GM12873 (cell line): ENCODE results near the gene BMP6.

ENCODE experiments used
- TF ChIP-seq, protein P1 (sequence below): IDR thresholded peaks from 2 replicates; pipeline ENCODE4 v1.5.1; 2012; ENCODE audit warnings: low read depth, mild to moderate bottlenecking, moderate library complexity, low read length, control low read depth; ENCODE audit not compliant: insufficient read depth; ENCODE audit errors: missing control alignments

BMP6 gene

DNA sequence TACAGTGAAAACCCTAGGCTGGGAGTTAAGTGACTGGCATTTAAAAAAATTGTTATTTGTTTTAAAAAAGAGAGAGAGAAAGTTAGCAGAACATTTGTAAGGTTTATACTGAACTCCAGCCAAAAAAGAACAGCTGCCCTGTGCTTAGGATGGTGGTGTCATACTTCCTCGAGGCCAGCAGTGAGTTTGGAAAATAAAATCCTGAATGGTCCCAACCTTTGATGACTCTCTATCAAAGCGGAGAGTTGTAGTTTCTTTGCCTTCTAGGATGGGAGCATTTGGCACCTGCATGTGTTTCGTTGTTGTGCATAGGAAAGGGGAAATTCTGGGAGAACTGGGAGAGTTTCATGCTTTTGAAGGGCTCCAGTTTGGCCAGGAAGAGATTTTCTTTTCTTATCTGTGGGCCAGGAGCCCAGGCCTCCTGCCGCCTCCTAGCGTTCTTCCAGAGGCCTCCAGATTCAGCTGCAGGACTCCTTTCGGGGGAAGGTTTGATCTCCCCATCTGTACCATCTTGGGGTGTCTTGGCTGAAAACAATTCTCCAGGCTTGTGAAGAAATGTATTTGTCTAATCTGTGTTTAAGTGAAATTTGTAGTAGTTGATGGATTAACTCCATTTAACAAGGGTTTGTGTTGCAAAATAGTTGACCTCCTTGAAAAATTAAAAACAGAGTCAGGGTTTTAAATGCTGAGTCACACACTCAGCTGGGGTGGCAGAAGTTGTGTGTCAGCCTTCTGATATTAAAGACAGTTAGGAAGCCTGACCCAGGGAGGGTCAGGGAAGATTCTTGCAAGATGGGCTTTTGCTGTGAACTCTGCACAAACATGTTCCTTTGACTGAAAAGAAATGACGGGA, 121.3 kb downstream of the BMP6 start:
- TF ChIP-seq, protein P1, sequence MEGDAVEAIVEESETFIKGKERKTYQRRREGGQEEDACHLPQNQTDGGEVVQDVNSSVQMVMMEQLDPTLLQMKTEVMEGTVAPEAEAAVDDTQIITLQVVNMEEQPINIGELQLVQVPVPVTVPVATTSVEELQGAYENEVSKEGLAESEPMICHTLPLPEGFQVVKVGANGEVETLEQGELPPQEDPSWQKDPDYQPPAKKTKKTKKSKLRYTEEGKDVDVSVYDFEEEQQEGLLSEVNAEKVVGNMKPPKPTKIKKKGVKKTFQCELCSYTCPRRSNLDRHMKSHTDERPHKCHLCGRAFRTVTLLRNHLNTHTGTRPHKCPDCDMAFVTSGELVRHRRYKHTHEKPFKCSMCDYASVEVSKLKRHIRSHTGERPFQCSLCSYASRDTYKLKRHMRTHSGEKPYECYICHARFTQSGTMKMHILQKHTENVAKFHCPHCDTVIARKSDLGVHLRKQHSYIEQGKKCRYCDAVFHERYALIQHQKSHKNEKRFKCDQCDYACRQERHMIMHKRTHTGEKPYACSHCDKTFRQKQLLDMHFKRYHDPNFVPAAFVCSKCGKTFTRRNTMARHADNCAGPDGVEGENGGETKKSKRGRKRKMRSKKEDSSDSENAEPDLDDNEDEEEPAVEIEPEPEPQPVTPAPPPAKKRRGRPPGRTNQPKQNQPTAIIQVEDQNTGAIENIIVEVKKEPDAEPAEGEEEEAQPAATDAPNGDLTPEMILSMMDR: no peak

DNA sequence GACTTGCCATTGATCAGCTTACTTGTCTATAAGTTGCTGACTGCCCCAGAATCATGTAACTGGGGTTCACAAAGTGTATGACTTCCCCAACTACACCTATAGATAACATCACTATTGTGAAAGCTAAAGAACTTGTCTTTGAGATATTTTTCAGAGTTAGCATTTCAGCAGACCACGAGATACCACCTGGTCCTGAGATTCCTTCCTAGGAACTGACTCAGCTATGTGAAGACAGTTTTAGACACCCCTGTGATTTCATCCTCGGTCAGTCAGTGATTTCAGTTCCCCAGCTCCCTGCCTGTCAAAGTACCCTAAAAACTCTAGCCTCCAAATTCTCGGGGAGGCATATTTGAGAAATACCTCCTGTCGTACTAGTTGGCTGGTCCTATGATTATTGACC, 122.3 kb downstream of the BMP6 start:
- TF ChIP-seq, protein P1: no peak

DNA sequence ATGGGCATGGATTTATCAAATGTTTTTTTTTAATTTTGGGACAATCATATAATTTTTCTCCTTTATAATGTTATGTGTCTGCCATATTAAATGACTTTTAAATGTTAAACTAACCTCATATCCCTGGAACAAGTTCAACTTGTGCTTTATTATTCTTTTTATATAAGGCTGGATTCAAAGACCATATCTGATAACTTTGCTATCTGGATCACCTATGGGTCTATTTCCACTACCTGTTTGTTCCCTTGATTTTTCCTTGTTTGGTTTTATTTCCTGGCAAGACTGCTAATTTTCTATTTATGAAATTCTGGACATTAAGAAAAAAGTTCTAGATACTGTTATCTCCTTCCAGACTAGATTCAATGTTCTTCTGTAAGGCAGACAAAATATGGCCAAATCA, 125.9 kb downstream of the BMP6 start:
- TF ChIP-seq, protein P1: no peak

DNA sequence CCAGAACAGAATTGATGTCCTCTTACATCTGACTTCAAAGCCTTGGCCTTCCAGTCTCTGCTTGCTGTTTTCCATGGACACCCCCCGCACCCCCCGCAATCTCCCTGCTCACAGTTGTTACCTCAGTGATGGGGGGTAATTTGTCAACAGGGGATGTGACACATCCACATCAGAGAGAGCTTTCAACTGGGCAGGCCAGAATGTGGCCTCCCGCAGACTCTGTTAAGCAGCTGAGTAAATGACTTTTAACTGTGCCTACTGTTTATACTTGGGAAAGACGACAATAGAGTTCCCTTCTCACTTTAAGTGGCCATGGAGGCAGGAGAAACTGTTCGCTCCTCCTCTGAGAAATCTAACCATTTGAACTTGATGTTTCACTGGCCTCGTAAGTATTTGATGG, 133.7 kb downstream of the BMP6 start:
- TF ChIP-seq, protein P1: no peak

DNA sequence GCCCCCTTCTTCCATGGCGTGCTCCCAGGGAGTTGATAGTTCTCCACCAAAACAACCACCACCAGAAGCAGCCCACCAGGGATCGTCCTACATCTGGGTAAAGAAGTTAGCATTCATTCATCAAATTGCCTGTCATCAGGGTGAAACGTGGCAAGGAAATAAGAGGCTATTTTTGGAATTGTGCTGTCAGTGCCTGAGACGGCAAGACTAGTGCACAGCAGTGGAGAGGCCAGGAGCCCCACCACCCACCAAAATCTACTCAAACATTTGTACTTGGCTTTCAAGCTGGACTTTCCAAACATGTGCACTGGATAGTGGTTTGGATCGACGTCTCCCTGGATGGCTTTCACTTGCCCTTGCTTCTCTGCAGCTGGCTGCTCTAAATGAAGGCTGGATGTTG, 139.9 kb downstream of the BMP6 start:
- TF ChIP-seq, protein P1: no peak

DNA sequence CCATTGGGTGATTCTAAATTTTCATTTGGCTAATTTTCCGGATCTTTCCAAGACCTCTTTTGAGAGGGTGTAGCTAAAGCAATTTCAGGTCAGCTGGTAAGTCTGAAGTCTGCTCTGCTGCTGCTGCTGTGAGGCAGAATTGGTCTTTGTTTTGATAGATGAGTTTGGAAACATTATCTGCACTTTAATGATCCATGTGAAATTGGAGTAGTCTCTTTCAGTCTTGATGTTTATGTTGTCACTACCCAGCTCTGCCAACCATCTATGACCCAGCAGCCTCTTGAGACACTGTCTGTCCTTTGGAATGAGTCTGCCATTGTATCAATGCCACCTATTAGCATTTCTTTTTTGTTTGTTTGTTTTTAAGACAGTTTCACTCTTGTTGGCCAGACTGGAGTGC, 140.6 kb downstream of the BMP6 start:
- TF ChIP-seq, protein P1: no peak

DNA sequence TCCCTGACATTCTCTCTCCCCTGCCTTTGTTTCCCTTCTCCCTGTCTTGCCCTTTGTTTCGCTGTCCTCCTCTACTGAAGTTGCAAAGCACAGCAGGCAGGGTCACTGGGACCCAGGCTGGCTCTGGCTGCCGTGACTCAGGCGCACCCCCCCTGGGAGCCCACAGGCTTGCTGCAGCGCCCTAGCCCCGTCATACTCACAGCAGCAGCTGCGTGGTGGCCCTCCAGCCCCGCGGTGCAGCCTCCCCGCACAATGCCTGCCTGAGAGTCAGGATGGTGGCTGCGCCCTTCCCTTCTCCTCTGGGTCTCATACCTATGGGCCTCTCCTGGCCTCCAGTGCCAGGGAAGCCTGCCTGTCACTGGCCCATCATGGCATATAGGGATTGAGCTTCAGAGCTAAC, 143.0 kb downstream of the BMP6 start:
- TF ChIP-seq, protein P1: no peak
